ENCODE results near the gene COQ10A.

DNA sequence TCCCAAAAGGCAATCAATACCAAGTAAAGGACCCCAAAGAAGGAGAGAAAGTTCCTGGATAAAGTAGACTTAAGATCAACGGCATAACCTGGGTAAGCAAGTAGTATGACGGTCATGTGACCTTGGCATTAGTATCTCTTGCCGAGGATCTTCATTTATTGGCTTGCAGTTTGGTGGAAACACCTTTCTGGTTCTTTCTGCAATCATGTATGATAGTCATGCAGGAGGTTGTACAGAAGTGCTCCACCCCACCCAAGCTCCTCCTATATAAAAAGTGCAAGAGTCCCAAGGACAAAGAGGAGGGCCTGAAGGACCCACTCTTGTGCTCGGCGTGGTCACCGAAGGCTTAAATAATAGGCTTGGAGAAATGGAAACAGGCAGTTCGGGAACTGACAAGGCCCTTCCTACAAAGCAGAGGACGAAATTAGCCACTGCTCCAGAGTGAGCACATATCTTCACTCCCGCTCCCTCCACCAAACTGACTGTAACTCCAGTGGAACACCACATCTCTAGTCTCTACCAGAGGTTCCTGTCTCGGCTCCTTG is 32.6 kb downstream of the COQ10A start:
- TF ChIP-seq, protein P1, sequence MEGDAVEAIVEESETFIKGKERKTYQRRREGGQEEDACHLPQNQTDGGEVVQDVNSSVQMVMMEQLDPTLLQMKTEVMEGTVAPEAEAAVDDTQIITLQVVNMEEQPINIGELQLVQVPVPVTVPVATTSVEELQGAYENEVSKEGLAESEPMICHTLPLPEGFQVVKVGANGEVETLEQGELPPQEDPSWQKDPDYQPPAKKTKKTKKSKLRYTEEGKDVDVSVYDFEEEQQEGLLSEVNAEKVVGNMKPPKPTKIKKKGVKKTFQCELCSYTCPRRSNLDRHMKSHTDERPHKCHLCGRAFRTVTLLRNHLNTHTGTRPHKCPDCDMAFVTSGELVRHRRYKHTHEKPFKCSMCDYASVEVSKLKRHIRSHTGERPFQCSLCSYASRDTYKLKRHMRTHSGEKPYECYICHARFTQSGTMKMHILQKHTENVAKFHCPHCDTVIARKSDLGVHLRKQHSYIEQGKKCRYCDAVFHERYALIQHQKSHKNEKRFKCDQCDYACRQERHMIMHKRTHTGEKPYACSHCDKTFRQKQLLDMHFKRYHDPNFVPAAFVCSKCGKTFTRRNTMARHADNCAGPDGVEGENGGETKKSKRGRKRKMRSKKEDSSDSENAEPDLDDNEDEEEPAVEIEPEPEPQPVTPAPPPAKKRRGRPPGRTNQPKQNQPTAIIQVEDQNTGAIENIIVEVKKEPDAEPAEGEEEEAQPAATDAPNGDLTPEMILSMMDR (IDR thresholded peaks at IDR 0.05): no peak
- no peak for TF ChIP-seq POLR2A (IDR thresholded peaks at IDR 0.05)

Measured in lower leg skin (tissue), 3 donors.